Measurements from ENCODE around the gene ACTL8. TPM values are rescaled to one million over a fixed set of nuclear protein-coding genes. Genes with fewer than 3 reads are reported as not detected.

Gene ACTL8
- total and polyA plus RNA-seq, 2 donors, result not detected

GRCh38 chr1:17791055-17791390 lies 35.9 kb downstream of the ACTL8 start:
- no peaks in the 10 kb centered on the region for H3K36me3 ChIP-seq (ENCODE audit: insufficient read depth)
- DNase-seq (ENCODE audit: extremely low spot score), result no peak
- WGBS, result 54% methylated on average over 9 of the region's 9 CpGs

DNA sequence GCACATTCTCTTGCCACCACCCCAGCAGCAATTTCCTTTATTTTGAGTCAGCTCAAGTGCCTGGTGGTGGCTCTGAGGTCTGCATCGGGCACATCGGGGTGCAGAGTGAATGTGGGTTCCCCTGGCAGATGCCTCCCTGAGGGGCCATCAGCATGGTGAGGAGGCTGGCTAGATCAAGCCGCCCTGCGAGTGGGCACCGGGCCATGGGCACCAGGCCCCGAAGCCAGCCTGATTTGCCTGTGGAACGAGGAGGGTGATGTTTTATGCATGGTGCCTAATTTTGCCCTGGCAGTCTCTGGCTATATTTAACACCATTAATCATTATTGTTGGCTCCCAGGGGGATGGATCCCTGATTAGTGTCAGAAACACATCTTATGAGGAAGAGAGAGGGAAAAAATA lies 36.3 kb downstream of the ACTL8 start:
- H3K4me1 ChIP-seq (ENCODE audit: insufficient read depth), result no peaks in the 10 kb centered on the region
- DNase-seq (ENCODE audit: extremely low spot score), result no peak

More at GRCh38 chr1:17791055-17791390, 35.9 kb downstream of the ACTL8 start:
- Histone ChIP-seq H3K4me1 (ENCODE audit: insufficient read depth) (no peaks in the 10 kb centered on the region), H3K4me3 (ENCODE audit: low read depth, low read length) (no peak overlapping the region), H3K27ac (ENCODE audit: low read depth) (no peak overlapping the region)

DNA sequence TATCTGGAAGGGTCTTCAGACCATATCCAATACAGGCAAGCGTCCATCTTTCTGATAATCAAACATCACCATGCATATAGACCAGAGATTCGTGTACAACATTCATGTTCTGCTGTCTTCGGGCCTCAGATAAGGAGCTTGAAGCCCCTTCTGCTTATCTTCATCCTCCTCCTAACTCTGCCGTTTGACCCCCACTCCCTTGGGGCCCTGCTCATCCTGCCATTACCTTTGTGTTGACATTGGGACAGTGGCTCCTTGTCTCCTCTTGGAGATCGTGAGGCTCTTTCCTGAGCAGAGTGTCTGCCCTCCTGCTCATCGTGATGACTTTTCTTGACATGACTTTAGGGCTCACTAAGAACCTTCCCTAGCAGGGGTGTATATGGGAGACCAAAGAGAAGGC lies 37.3 kb downstream of the ACTL8 start:
- Histone ChIP-seq H3K4me3 (ENCODE audit: low read depth, low read length) (no peak overlapping the region), H3K27ac (ENCODE audit: low read depth) (no peak overlapping the region), H3K36me3 (ENCODE audit: insufficient read depth) (no peaks in the 10 kb centered on the region), H3K4me1 (ENCODE audit: insufficient read depth) (no peaks in the 10 kb centered on the region)
- WGBS, result 69% methylated on average over 6 of the region's 6 CpGs
- no peak for DNase-seq (ENCODE audit: extremely low spot score)

More for the DNA sequence above, 36.3 kb downstream of the ACTL8 start:
- no peak overlapping the region for H3K27ac ChIP-seq (ENCODE audit: low read depth)
- H3K36me3 ChIP-seq (ENCODE audit: insufficient read depth), result no peaks in the 10 kb centered on the region
- WGBS, result 86% methylated on average over 7 of the region's 7 CpGs
- no peak overlapping the region for H3K4me3 ChIP-seq (ENCODE audit: low read depth, low read length)

GRCh38 chr1:17795081-17795809 lies 40.1 kb downstream of the ACTL8 start:
- WGBS, result 39% methylated on average over 15 of the region's 15 CpGs
- Histone ChIP-seq H3K27ac (ENCODE audit: low read depth) (no peak overlapping the region), H3K36me3 (ENCODE audit: insufficient read depth) (no peaks in the 10 kb centered on the region), H3K4me3 (ENCODE audit: low read depth, low read length) (no peak overlapping the region), H3K4me1 (ENCODE audit: insufficient read depth) (no peaks in the 10 kb centered on the region)
- DNase-seq (ENCODE audit: extremely low spot score), result no peak

- no peak for DNase-seq (ENCODE audit: extremely low spot score)
- no peaks in the 10 kb centered on the region for H3K4me1 ChIP-seq (ENCODE audit: insufficient read depth)
- no peaks in the 10 kb centered on the region for H3K36me3 ChIP-seq (ENCODE audit: insufficient read depth)
- WGBS, result 67% methylated on average over 10 of the region's 10 CpGs
- H3K4me3 ChIP-seq (ENCODE audit: low read depth, low read length), result no peak overlapping the region
- H3K27ac ChIP-seq (ENCODE audit: low read depth), result no peak overlapping the region
These were observed 40.9 kb downstream of the ACTL8 start for GRCh38 chr1:17795836-17796645.

GRCh38 chr1:17797478-17797877 lies 42.3 kb downstream of the ACTL8 start:
- H3K36me3 ChIP-seq (ENCODE audit: insufficient read depth), result no peaks in the 10 kb centered on the region
- 72% methylated on average over 8 of the region's 8 CpGs for WGBS
- no peak for DNase-seq (ENCODE audit: extremely low spot score)
- H3K4me3 ChIP-seq (ENCODE audit: low read depth, low read length), result no peak overlapping the region
- no peaks in the 10 kb centered on the region for H3K4me1 ChIP-seq (ENCODE audit: insufficient read depth)
- no peak overlapping the region for H3K27ac ChIP-seq (ENCODE audit: low read depth)

DNA sequence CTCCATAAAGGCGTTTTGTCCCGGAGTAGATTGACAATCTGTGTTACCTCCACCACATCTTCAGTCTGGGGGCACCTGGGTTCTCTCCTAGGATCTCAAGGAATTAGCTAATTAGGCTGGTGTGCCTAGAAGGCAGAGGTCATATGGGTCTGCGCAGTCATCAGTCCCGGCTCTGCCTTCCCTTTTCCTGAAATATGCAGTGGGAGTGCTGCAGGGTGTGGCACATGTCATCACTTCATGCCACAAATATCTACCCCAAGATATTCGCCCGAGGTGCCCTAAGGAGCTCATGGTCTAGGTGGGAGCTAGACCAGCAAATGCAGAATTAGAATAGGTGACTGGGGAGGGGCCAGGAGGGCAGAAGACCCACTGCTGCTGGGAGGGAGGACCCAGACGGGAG lies 42.9 kb downstream of the ACTL8 start:
- H3K4me3 ChIP-seq (ENCODE audit: low read depth, low read length), result no peak overlapping the region
- no peak for DNase-seq (ENCODE audit: extremely low spot score)
- H3K4me1 ChIP-seq (ENCODE audit: insufficient read depth), result no peaks in the 10 kb centered on the region
- no peak overlapping the region for H3K27ac ChIP-seq (ENCODE audit: low read depth)
- WGBS, result 72% methylated on average over 7 of the region's 7 CpGs
- no peaks in the 10 kb centered on the region for H3K36me3 ChIP-seq (ENCODE audit: insufficient read depth)

DNA sequence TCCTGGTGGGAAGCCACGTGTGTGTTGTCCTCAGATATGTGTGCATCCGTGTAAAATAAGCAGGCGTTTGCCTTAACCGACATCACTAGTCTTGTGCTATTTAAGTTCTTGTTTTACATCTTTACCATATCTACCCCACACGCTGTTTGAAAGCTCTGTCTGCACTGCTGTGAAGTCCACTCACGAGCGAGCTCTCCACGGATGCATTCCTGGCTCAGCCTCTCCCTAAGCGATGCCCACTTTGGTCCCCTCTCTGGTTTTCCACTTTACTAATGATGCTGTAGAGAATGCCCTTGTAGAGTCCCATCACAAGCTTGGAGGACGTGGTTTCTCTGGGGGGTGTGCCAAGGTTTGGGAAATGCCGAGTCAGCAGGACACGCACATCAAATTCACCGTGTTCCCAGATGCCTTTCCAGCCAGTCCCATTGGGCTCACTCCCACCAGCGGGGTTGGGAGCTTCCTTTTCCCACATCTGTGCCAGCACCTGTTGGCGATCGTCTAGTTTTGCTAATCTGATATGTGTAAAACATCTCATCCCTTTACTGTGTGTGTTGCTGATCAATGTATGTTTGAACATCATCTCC lies 43.8 kb downstream of the ACTL8 start:
- H3K27ac ChIP-seq (ENCODE audit: low read depth), result no peak overlapping the region
- 71% methylated on average over 16 of the region's 16 CpGs for WGBS
- no peaks in the 10 kb centered on the region for H3K4me1 ChIP-seq (ENCODE audit: insufficient read depth)
- no peak overlapping the region for H3K4me3 ChIP-seq (ENCODE audit: low read depth, low read length)
- no peaks in the 10 kb centered on the region for H3K36me3 ChIP-seq (ENCODE audit: insufficient read depth)
- DNase-seq (ENCODE audit: extremely low spot score), result no peak

- no peak overlapping the region for H3K27ac ChIP-seq (ENCODE audit: low read depth)
- DNase-seq (ENCODE audit: extremely low spot score), result no peak
- 42% methylated on average over 8 of the region's 8 CpGs for WGBS
- H3K4me3 ChIP-seq (ENCODE audit: low read depth, low read length), result no peak overlapping the region
- H3K36me3 ChIP-seq (ENCODE audit: insufficient read depth), result no peaks in the 10 kb centered on the region
- no peaks in the 10 kb centered on the region for H3K4me1 ChIP-seq (ENCODE audit: insufficient read depth)
These were observed 44.5 kb downstream of the ACTL8 start for GRCh38 chr1:17799642-17800041.

- WGBS, result 59% methylated on average over 11 of the region's 11 CpGs
- no peak overlapping the region for H3K4me3 ChIP-seq (ENCODE audit: low read depth, low read length)
- DNase-seq (ENCODE audit: extremely low spot score), result no peak
- H3K27ac ChIP-seq (ENCODE audit: low read depth), result no peak overlapping the region
- no peaks in the 10 kb centered on the region for H3K4me1 ChIP-seq (ENCODE audit: insufficient read depth)
- no peaks in the 10 kb centered on the region for H3K36me3 ChIP-seq (ENCODE audit: insufficient read depth)
These were observed 47.0 kb downstream of the ACTL8 start for GRCh38 chr1:17802164-17802563.

- Histone ChIP-seq H3K36me3 (ENCODE audit: insufficient read depth) (no peaks in the 10 kb centered on the region), H3K4me3 (ENCODE audit: low read depth, low read length) (no peak overlapping the region), H3K27ac (ENCODE audit: low read depth) (no peak overlapping the region), H3K4me1 (ENCODE audit: insufficient read depth) (no peaks in the 10 kb centered on the region)
- WGBS, result 76% methylated on average over 7 of the region's 7 CpGs
- DNase-seq (ENCODE audit: extremely low spot score), result no peak
These were observed 47.8 kb downstream of the ACTL8 start for GRCh38 chr1:17802945-17803344.

DNA sequence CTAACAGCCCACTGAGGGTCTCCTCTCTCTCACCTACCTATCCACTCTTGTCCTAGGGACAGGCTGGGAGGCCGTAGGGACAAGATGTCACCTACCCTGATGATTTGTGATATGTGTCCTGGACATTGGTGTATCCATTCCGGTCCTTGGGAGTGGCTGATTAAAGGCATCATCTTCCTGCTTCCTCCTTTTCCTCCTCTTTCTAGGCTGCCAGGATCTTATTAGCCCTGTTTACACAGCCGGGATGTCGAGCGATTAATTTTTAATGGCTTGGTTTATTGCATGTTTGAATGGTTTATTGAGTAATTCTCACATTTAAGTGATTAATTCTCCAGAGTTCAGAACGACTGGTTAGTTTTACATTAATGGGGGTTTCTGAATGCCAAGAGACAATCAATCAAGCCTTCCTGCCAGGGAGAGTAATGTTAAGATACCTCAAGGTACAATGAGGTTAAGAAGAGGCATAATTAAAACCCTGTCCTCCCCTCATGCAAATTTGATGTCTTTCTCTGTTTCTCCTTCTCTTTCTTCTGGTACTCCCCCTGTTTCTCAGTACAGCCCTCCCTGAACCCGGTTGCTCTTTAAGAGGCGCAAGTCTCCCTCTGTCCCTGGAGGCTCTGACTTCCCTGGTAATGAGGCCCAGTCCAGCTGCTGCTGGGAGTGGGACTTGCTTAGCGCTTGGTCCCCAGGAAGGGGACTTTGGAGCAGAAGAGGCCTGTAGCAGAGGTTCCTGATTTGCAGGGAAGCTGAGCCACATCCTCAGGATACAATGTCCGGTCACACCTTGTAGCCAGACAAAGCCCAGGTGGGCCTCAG lies 50.9 kb downstream of the ACTL8 start:
- DNase-seq (ENCODE audit: extremely low spot score), result no peak
- Histone ChIP-seq H3K27ac (ENCODE audit: low read depth) (no peak overlapping the region), H3K36me3 (ENCODE audit: insufficient read depth) (no peaks in the 10 kb centered on the region), H3K4me3 (ENCODE audit: low read depth, low read length) (no peak overlapping the region), H3K4me1 (ENCODE audit: insufficient read depth) (no peaks in the 10 kb centered on the region)
- 63% methylated on average over 10 of the region's 10 CpGs for WGBS

DNA sequence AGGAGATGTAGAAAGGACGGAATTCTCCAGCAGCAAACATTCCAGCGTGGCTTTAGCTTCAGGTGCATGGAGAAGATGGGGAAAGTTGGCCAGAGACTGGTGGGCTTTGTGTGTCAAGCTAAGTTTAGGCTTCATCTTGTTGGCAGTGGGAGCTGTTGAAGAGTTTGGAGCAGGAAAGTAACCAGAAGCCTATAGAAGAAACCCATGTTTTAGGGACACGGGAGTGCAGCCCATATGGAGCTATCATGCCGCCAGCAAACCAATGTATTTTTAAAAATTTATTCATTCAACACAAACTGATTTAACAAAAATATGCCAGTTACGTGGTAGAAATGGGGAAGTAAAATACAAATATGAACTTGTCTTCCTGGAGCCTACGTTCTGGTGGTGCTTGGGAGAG lies 53.7 kb downstream of the ACTL8 start:
- no peak overlapping the region for H3K27ac ChIP-seq (ENCODE audit: low read depth)
- H3K4me1 ChIP-seq (ENCODE audit: insufficient read depth), result no peaks in the 10 kb centered on the region
- H3K4me3 ChIP-seq (ENCODE audit: low read depth, low read length), result no peak overlapping the region
- H3K36me3 ChIP-seq (ENCODE audit: insufficient read depth), result no peaks in the 10 kb centered on the region
- WGBS, result 78% methylated on average over 6 of the region's 6 CpGs
- DNase-seq (ENCODE audit: extremely low spot score), result no peak

Data from urinary bladder (tissue), 4 donors.